Endothelial cell of umbilical vein (primary cell): Measurements from ENCODE around the gene TSPO. TPM values are rescaled to one million over a fixed set of nuclear protein-coding genes. Genes with fewer than 3 reads are reported as not detected.

ENCODE experiments used
- BruUV-seq: library from RNA; stranded (reverse); fragments of 400-500 nt; replicated peaks from 2 replicates; lab custom pipeline; 2021; lab: Mats Ljungman, UMichigan
- CTCF ChIA-PET: fragments of 300-600, 350-600 bp; sonication (Branson Sonifier 250); formaldehyde crosslinking; loops from one replicate; lab custom pipeline; 2021; ENCODE audit warnings: antibody characterized with exemption, inconsistent platforms; lab: Charles Lee
- POLR2A ChIA-PET: fragments of 300-600, 350-600 bp; sonication (Branson Sonifier 250); formaldehyde crosslinking; loops from one replicate; lab custom pipeline; 2021; ENCODE audit warnings: antibody characterized with exemption, inconsistent platforms; lab: Charles Lee
- DNase-seq: peaks from one replicate; pipeline ENCODE4 v3.0.0-alpha.2; 2011; ENCODE audit warnings: low read depth, low spot score
- FAIRE-seq: peaks from 2 replicates; lab custom pipeline; 2011; peaks lifted over from hg19 to GRCh38; lab: Jason Lieb, UNC
- H2AFZ ChIP-seq: 2 replicates; pipeline ENCODE4 v1.6.0; 2012; ENCODE audit warnings: low read depth, low read length, control low read depth, inconsistent platforms
- H3K27ac ChIP-seq: 2 replicates; pipeline ENCODE4 v1.5.1; 2011; ENCODE audit warnings: low read depth, mild to moderate bottlenecking, control low read depth, low read length, moderate library complexity; ENCODE audit not compliant: insufficient read depth
- H3K27me3 ChIP-seq, 2 experiments: 2 replicates each; pipeline versions ENCODE4 v1.6.0 to v1.6.1; 2011; ENCODE audit warnings: low read length in 2 of 2, mixed read lengths in 1 of 2; ENCODE audit not compliant: control insufficient read depth in 2 of 2, insufficient read depth in 2 of 2
- H3K36me3 ChIP-seq, 2 experiments: 2 replicates in 1 of 2; 3 replicates in 1 of 2; pipeline ENCODE4 v1.5.1; 2011; ENCODE audit warnings: low read length in 2 of 2, mild to moderate bottlenecking in 1 of 2, moderate library complexity in 1 of 2; ENCODE audit not compliant: control insufficient read depth in 2 of 2, insufficient read depth in 2 of 2; ENCODE audit errors: extremely low read depth in 1 of 2
- H3K4me1 ChIP-seq: 3 replicates; pipeline ENCODE4 v1.5.1; 2011; ENCODE audit warnings: mild to moderate bottlenecking, low read length; ENCODE audit not compliant: control insufficient read depth, insufficient read depth; ENCODE audit errors: extremely low read depth
- H3K4me2 ChIP-seq: 2 replicates; pipeline ENCODE4 v1.6.1; 2011; ENCODE audit warnings: low read length, control low read depth, mixed read lengths; ENCODE audit not compliant: insufficient read depth
- H3K4me3 ChIP-seq, 3 experiments: fragments of 200-600 bp in 1 of 3; sonication (generic), shearing (Covaris generic) in 1 of 3; replicated peaks in 1 of 3; 2 replicates each; pipeline ENCODE4 v1.5.1; 2011 to 2016; ENCODE audit warnings: control low read depth in 3 of 3, low read length in 3 of 3, mild to moderate bottlenecking in 2 of 3, inconsistent platforms in 1 of 3, low read depth in 1 of 3, moderate library complexity in 1 of 3; ENCODE audit not compliant: insufficient read depth in 1 of 3
- H3K79me2 ChIP-seq: 2 replicates; pipeline ENCODE4 v1.6.0; 2012; ENCODE audit warnings: low read length, inconsistent platforms; ENCODE audit not compliant: control insufficient read depth, insufficient read depth
- H3K9ac ChIP-seq: replicated peaks from 2 replicates; pipeline ENCODE3; 2011; ENCODE audit warnings: low read length, control low read depth; ENCODE audit not compliant: insufficient read depth; ENCODE audit errors: extremely low read depth
- H3K9me1 ChIP-seq: replicated peaks from 3 replicates; pipeline ENCODE4 v1.6.0; 2011; ENCODE audit warnings: mild to moderate bottlenecking, low read length; ENCODE audit not compliant: control insufficient read depth, insufficient read depth; ENCODE audit errors: extremely low read depth
- H3K9me3 ChIP-seq: replicated peaks from 2 replicates; pipeline ENCODE4 v1.5.1; 2012; ENCODE audit warnings: low read length, inconsistent platforms; ENCODE audit not compliant: control insufficient read depth, insufficient read depth
- H4K20me1 ChIP-seq: replicated peaks from 2 replicates; pipeline ENCODE3; 2011; ENCODE audit warnings: mild to moderate bottlenecking, low read length; ENCODE audit not compliant: control insufficient read depth, insufficient read depth; ENCODE audit errors: extremely low read depth
- CTCF ChIP-seq, 2 donors: IDR thresholded peaks; 1 replicate in 1 of 2; 2 replicates in 1 of 2; pipeline ENCODE4 v1.5.1; 2011; ENCODE audit warnings: low read length in 2 of 2, mild to moderate bottlenecking in 2 of 2, moderate library complexity in 2 of 2, control low read depth in 1 of 2, inconsistent platforms in 1 of 2, low read depth in 1 of 2; ENCODE audit not compliant: insufficient read depth in 1 of 2; ENCODE audit errors: extremely low read depth in 1 of 2
- EZH2 ChIP-seq: IDR thresholded peaks from 2 replicates; pipeline ENCODE4 v1.6.1; 2012; ENCODE audit warnings: borderline replicate concordance, low read depth, mild to moderate bottlenecking, moderate library complexity, low read length, inconsistent platforms; ENCODE audit not compliant: severe bottlenecking
- FOS ChIP-seq: IDR thresholded peaks from 2 replicates; pipeline ENCODE4 v1.6.1; 2011; ENCODE audit warnings: mild to moderate bottlenecking, low read length, moderate library complexity, borderline replicate concordance; ENCODE audit not compliant: insufficient read depth
- GATA2 ChIP-seq: IDR thresholded peaks from 2 replicates; pipeline ENCODE4 v1.7.0; 2011; ENCODE audit warnings: low read depth, mild to moderate bottlenecking, moderate library complexity, mixed read lengths, low read length; ENCODE audit not compliant: insufficient read length, insufficient read depth
- JUN ChIP-seq: IDR thresholded peaks from 2 replicates; pipeline ENCODE4 v1.6.1; 2011; ENCODE audit warnings: borderline replicate concordance, low read depth; ENCODE audit not compliant: insufficient read length, insufficient read depth
- MAX ChIP-seq: IDR thresholded peaks from 2 replicates; pipeline ENCODE4 v1.6.1; 2011; ENCODE audit not compliant: insufficient read depth, insufficient read length
- MYC ChIP-seq: IDR thresholded peaks from one replicate; pipeline ENCODE4 v1.6.1; 2011; ENCODE audit warnings: mild to moderate bottlenecking, low read depth, low read length
- POLR2A ChIP-seq: IDR thresholded peaks from 2 replicates; pipeline ENCODE4 v1.6.1; 2012; ENCODE audit warnings: low read depth, mild to moderate bottlenecking, control low read depth, low read length
- POLR2AphosphoS5 ChIP-seq: IDR thresholded peaks from 2 replicates; pipeline ENCODE4 v1.6.1; 2012; ENCODE audit warnings: low read depth, mild to moderate bottlenecking, control low read depth, low read length, moderate library complexity; ENCODE audit not compliant: insufficient read depth
- dilution Hi-C: fragments of 300-500 bp; cut with MboI; formaldehyde crosslinking; loops from one replicate; pipeline ENCODE4 v1.15.0; 2019; ENCODE audit warnings: low sequenced_read_pairs; ENCODE audit not compliant: extremely low pct_ligation_motif_present
- intact Hi-C: fragments of 100-400 bp; cut with micrococcal nuclease; formaldehyde crosslinking; loops from one replicate; pipeline ENCODE4 v1.10.0; 2022
- polyA plus RNA-seq, 4 experiments: library from polyadenylated mRNA; depleted of rRNA in 3 of 4; stranded (reverse) in 3 of 4; unstranded in 1 of 4; fragments of >200 nt; gene quantifications; 2 replicates each; pipeline versions ENCODE4 v1.2.1 to v1.2.3, GENCODE V29; 2011 to 2012; ENCODE audit warnings: missing spikeins in 1 of 4
- total RNA-seq: library from RNA; stranded (reverse); gene quantifications from 2 replicates; pipeline ENCODE4 v1.2.3, GENCODE V29; 2021

The TSPO gene
- total and polyA plus RNA-seq, 2 donors (not counting 3 experiments of a cell fraction or from before 2014, with no cell fraction given): 328 to 720 TPM

GRCh38 chr22:43170131-43170480, 18.7 kb downstream of the TSPO start:
- dilution Hi-C loops (no loop called here), intact Hi-C loops (no loop called here)
- Histone ChIP-seq H3K9ac (no peak overlapping the region), H3K9me1 (no peaks in the 10 kb centered on the region), H3K27ac (no peak overlapping the region), H4K20me1 (no peaks in the 10 kb centered on the region), H3K4me3 (no peak overlapping the region), H3K4me1 (peaks cover 2% of the 10 kb centered on the region), H3K36me3 (peaks cover 11 to 18% of the 10 kb centered on the region in 2 experiments), H3K27me3 (no peaks in the 10 kb centered on the region), H2AFZ (no peak overlapping the region), H3K9me3 (no peaks in the 10 kb centered on the region), H3K79me2 (no peaks in the 10 kb centered on the region), H3K4me2 (no peak overlapping the region)
- POLR2A ChIA-PET: no interaction called here
- CTCF ChIA-PET: no interaction called here
- TF ChIP-seq CTCF (IDR thresholded peaks at IDR 0.05; ENCODE audit: extremely low read depth in 1 of 2, insufficient read depth in 1 of 2, low read depth in 1 of 2, low read length in 2 of 2) (no peak), EZH2 (no peak), POLR2A (no peak), MAX (no peak), MYC (no peak), POLR2AphosphoS5 (no peak), FOS (no peak), GATA2 (no peak), JUN (no peak)
- FAIRE-seq: no peak
- DNase-seq: no peak
- no TSS peak for BruUV-seq
